Measurements from ENCODE around the gene MYL10.

The MYL10 gene

DNA sequence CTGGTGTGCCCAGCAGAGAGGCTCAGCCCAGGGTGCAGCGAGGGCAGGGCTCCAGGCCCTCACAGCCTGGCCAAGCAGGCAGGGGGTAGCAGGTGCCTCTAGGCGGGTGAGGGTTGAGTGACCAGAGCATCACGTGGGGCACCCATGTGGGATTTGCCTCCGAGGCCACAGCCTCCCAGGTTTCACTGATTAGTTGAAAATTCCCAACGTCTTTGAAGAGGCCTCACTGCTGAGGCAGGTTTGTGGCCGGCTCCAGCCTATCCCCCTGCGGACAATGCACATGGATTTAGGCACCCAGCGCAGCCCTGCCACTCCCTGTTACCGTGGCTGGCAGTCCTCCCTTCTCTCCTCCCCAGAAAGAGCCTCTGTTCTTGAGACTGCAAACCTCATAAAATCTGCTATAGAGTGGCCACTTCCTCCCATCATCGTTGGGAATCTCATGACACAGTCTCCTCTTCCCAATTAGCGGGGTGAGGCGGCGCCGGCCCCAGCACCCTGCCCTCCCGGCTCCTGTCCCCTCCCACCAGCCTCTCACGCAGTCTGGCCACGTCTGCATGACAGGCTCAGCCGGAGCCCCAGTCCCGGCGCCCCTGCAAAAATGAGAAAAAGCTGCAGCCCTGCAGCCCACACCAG lies 10.8 kb downstream of the MYL10 start:
- in situ Hi-C loops (cut with MboI; ENCODE audit: low pct_unique_long_range_greater_than_20kb, low sequenced_read_pairs, unreplicated experiment): no loop called here
- no peak for TF ChIP-seq CTCF (IDR thresholded peaks at IDR 0.05; ENCODE audit: extremely low read depth, insufficient read depth, missing control alignments)
- DNase-seq (ENCODE audit: low spot score): no peak

DNA sequence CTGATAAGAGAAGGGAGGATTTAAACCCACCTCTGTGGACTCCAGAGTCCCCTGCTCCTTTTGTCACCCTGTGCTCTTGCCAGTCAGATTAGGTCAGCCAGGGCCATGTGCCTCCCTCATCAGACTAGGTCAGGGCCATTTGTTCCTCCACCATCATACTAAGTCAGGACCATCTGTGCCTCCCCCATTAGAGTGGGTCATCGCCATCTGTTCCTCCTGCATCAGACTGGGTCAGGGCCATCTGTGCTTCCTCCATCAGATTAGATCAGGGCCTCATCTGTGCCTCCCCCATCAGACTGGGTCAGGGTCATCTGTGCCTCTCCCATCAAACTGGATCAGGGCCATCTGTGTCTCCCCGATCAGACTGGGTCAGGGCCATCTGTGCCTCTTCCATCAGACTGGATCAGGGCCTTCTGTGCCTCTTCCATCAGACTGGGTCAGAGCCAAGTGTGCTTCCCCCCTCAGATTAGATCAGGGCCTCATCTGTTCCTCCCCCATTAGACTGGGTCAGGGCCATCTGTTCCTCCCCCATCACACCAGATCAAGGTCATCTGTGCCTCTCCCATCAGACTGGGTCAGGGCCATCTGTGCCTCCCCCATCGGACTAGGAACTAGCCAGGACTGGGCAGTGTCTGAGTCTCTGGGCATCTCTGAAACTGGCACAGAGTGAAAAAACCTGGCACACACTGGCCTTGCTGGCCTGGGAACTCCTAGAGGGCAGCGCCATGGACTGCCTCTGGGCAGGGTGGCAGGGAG lies 11.5 kb downstream of the MYL10 start:
- no peak for DNase-seq (ENCODE audit: low spot score)
- in situ Hi-C loops (cut with MboI; ENCODE audit: low pct_unique_long_range_greater_than_20kb, low sequenced_read_pairs, unreplicated experiment): no loop called here
- TF ChIP-seq CTCF (IDR thresholded peaks at IDR 0.05; ENCODE audit: extremely low read depth, insufficient read depth, missing control alignments): no peak

- TF ChIP-seq CTCF (IDR thresholded peaks at IDR 0.05; ENCODE audit: extremely low read depth, insufficient read depth, missing control alignments): no peak
- in situ Hi-C loops (cut with MboI; ENCODE audit: low pct_unique_long_range_greater_than_20kb, low sequenced_read_pairs, unreplicated experiment): no loop called here
- no peak for DNase-seq (ENCODE audit: low spot score)
Observed at GRCh38 chr7:101615446-101615845, 13.7 kb downstream of the MYL10 start.

DNA sequence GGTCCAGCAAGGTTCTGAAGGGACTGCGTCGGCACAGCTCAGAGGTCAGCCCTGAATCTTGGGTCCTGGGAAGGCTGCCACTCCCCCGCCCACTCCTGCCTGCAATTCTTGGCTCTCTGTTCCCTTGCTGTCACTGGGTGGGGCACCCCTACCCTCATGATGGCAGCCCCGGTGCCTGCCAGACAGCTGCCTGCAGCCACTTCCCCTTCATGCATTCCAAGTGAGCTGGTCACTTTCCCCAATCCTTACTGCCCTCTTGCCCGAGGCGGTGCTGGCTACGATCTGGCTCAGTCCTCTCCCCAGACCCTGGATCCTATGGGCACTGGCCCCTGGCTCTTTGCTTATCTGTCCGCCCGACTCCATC lies 14.2 kb downstream of the MYL10 start:
- DNase-seq (ENCODE audit: low spot score): no peak
- in situ Hi-C loops (cut with MboI; ENCODE audit: low pct_unique_long_range_greater_than_20kb, low sequenced_read_pairs, unreplicated experiment): no loop called here
- no peak for TF ChIP-seq CTCF (IDR thresholded peaks at IDR 0.05; ENCODE audit: extremely low read depth, insufficient read depth, missing control alignments)

DNA sequence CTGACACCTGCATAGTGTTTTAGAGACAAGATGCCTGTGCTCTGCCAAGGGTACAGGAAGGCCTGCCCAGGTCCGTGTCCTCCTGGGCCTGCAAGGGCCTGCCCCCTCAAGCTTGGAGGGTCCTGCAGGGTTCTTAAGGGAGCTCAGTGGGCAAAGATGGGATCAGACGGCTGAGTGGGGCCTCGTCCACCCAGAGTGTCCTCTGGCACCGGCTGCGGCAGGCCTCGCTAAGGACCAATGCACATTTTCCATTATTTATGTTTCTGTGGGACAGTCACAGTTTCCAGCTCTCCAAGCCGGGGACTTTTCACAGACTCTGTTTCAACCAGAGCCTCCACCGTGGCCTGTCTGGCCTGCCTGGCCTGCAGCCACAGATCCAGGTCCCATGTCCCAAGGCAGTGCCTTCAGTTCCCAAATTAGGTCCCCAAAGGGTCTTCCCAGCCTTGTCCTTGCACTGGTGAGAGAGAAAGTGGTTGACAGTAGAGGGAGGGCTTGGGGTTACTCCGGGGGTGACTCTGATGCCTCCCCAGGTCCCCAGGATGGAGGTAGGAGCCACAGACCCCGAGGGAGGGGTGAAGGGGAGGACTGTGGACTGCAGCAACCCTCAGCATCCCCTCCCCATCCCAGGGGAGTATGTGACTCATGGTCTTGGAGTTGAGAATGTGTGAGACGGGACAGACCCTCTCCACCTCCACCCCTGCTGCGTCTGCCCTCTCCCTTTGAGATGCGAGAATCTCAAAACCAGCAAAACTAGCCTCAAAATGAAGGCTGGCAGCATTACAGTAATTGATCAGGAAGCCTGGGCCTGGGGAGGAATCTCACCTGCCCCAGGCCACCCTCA lies 14.8 kb downstream of the MYL10 start:
- no peak for TF ChIP-seq CTCF (IDR thresholded peaks at IDR 0.05; ENCODE audit: extremely low read depth, insufficient read depth, missing control alignments)
- in situ Hi-C loops (cut with MboI; ENCODE audit: low pct_unique_long_range_greater_than_20kb, low sequenced_read_pairs, unreplicated experiment): no loop called here
- no peak for DNase-seq (ENCODE audit: low spot score)

- no peak for DNase-seq (ENCODE audit: low spot score)
- no peak for TF ChIP-seq CTCF (IDR thresholded peaks at IDR 0.05; ENCODE audit: extremely low read depth, insufficient read depth, missing control alignments)
- in situ Hi-C loops (cut with MboI; ENCODE audit: low pct_unique_long_range_greater_than_20kb, low sequenced_read_pairs, unreplicated experiment): no loop called here
Observed at GRCh38 chr7:101612885-101613515, 16.1 kb downstream of the MYL10 start.

All from GM13977 (cell line).